ENCODE data around the gene OGFOD3.

GRCh38 chr17:82406131-82406671 lies 12.2 kb downstream of the OGFOD3 start:
- TF ChIP-seq EZH2 (IDR thresholded peaks at IDR 0.05; ENCODE audit: insufficient read depth, poor library complexity, severe bottlenecking) (no peak), EZH2phosphoT487 (IDR thresholded peaks at IDR 0.05; ENCODE audit: insufficient read depth, low read depth) (no peak)

Data from GM23248 (cell line).